IMR-90 (cell line): ENCODE data around the gene MPZL1. TPM values are rescaled to one million over a fixed set of nuclear protein-coding genes. Genes with fewer than 3 reads are reported as not detected.

ENCODE experiments used
- ATAC-seq: fragments of 200-7000 bp; cut with Tn5 transposase; 2 replicates; pipeline ENCODE4 v1.9.1; 2020; ENCODE audit warnings: low read depth, mild to moderate bottlenecking, moderate library complexity
- BruUV-seq: library from RNA; stranded (reverse); fragments of 400-500 nt; replicated peaks from 2 replicates; lab custom pipeline; 2021; lab: Mats Ljungman, UMichigan
- CTCF ChIA-PET: fragments of 300-600 bp; formaldehyde crosslinking; extraction: SDS; loops from one replicate; lab custom pipeline; 2021; ENCODE audit warnings: antibody characterized with exemption; lab: Yijun Ruan, JAX
- POLR2A ChIA-PET: fragments of 300-600 bp; sonication (Branson Sonifier 250); formaldehyde crosslinking; loops from one replicate; lab custom pipeline; 2022; ENCODE audit warnings: antibody characterized with exemption; ENCODE audit not compliant: unreplicated experiment; lab: Charles Lee
- DNase-seq: peaks from one replicate; pipeline ENCODE4 v3.0.0; 2013
- H2AFZ ChIP-seq: replicated peaks from 2 replicates; pipeline ENCODE3; 2013; ENCODE audit warnings: low read length, mild to moderate bottlenecking; ENCODE audit not compliant: poor library complexity
- H2AK5ac ChIP-seq: 2 replicates; pipeline ENCODE4 v1.6.1; 2013; ENCODE audit warnings: low read depth, low read length, inconsistent platforms
- H2AK9ac ChIP-seq: replicated peaks from 2 replicates; pipeline ENCODE3; 2013; ENCODE audit warnings: mild to moderate bottlenecking, low read depth, low read length, moderate library complexity; ENCODE audit not compliant: poor library complexity
- H2BK120ac ChIP-seq: 2 replicates; pipeline ENCODE4 v1.6.1; 2013; ENCODE audit warnings: low read depth, low read length, inconsistent platforms
- H2BK15ac ChIP-seq: 3 replicates; pipeline ENCODE4 v1.6.1; 2013; ENCODE audit warnings: low read depth, low read length, inconsistent platforms
- H2BK20ac ChIP-seq: 2 replicates; pipeline ENCODE4 v1.6.1; 2013; ENCODE audit warnings: low read depth, mild to moderate bottlenecking, inconsistent platforms, low read length, moderate library complexity
- H2BK5ac ChIP-seq: 2 replicates; pipeline ENCODE4 v1.6.1; 2013; ENCODE audit warnings: mild to moderate bottlenecking, low read depth, low read length, inconsistent platforms; ENCODE audit not compliant: poor library complexity, severe bottlenecking
- H3K14ac ChIP-seq: replicated peaks from 2 replicates; pipeline ENCODE4 v1.6.1; 2013; ENCODE audit warnings: low read depth, low read length, inconsistent platforms
- H3K18ac ChIP-seq: 2 replicates; pipeline ENCODE4 v1.6.1; 2013; ENCODE audit warnings: low read depth, low read length, control low read depth
- H3K23ac ChIP-seq: 2 replicates; pipeline ENCODE4 v1.6.1; 2013; ENCODE audit warnings: low read depth, low read length, inconsistent platforms
- H3K27ac ChIP-seq: 2 replicates; pipeline ENCODE4 v1.5.1; 2013; ENCODE audit warnings: mild to moderate bottlenecking, control low read depth, low read length; ENCODE audit not compliant: insufficient read depth
- H3K27me3 ChIP-seq: 2 replicates; pipeline ENCODE4 v1.6.1; 2013; ENCODE audit warnings: low read length; ENCODE audit not compliant: control insufficient read depth, insufficient read depth
- H3K36me3 ChIP-seq: 2 replicates; pipeline ENCODE4 v1.6.1; 2013; ENCODE audit warnings: low read length, mixed read lengths; ENCODE audit not compliant: control insufficient read depth, insufficient read depth
- H3K4ac ChIP-seq: 2 replicates; pipeline ENCODE4 v1.6.1; 2013; ENCODE audit warnings: low read depth, low read length, inconsistent platforms
- H3K4me1 ChIP-seq: 2 replicates; pipeline ENCODE4 v1.6.1; 2013; ENCODE audit warnings: low read length, mixed read lengths; ENCODE audit not compliant: control insufficient read depth, insufficient read depth
- H3K4me2 ChIP-seq: 2 replicates; pipeline ENCODE4 v1.6.1; 2013; ENCODE audit warnings: low read depth, mild to moderate bottlenecking, control low read depth, low read length, moderate library complexity
- H3K4me3 ChIP-seq: 2 replicates; pipeline ENCODE4 v1.5.1; 2013; ENCODE audit warnings: low read depth, mild to moderate bottlenecking, control low read depth, low read length, moderate library complexity; ENCODE audit not compliant: insufficient read depth
- H3K56ac ChIP-seq: 2 replicates; pipeline ENCODE4 v1.6.1; 2013; ENCODE audit warnings: low read length, inconsistent platforms; ENCODE audit not compliant: insufficient read depth; ENCODE audit errors: extremely low read depth
- H3K79me1 ChIP-seq, 2 experiments: 2 replicates each; pipeline ENCODE4 v1.6.1; 2013; ENCODE audit warnings: low read length in 2 of 2, inconsistent platforms in 1 of 2, low read depth in 1 of 2
- H3K9ac ChIP-seq: 2 replicates; pipeline ENCODE4 v1.6.1; 2013; ENCODE audit warnings: low read depth, low read length, control low read depth
- H3K9me1 ChIP-seq: 2 replicates; pipeline ENCODE4 v1.6.1; 2013; ENCODE audit warnings: low read length, inconsistent platforms; ENCODE audit not compliant: insufficient read depth
- H3K9me3 ChIP-seq: 2 replicates; pipeline ENCODE4 v1.6.1; 2013; ENCODE audit warnings: low read length; ENCODE audit not compliant: control insufficient read depth, insufficient read depth
- H4K20me1 ChIP-seq: 2 replicates; pipeline ENCODE4 v1.6.1; 2013; ENCODE audit warnings: low read length, inconsistent platforms; ENCODE audit not compliant: insufficient read depth
- H4K5ac ChIP-seq: 2 replicates; pipeline ENCODE4 v1.6.1; 2013; ENCODE audit warnings: mild to moderate bottlenecking, low read depth, low read length, control low read depth
- H4K8ac ChIP-seq, 2 experiments: 2 replicates each; pipeline ENCODE4 v1.6.1; 2013; ENCODE audit warnings: low read depth in 2 of 2, low read length in 2 of 2, control low read depth in 1 of 2, inconsistent platforms in 1 of 2
- H4K91ac ChIP-seq: 2 replicates; pipeline ENCODE4 v1.6.1; 2013; ENCODE audit warnings: low read depth, low read length, inconsistent platforms; ENCODE audit not compliant: insufficient read depth
- CHD1 ChIP-seq: IDR thresholded peaks from 2 replicates; pipeline ENCODE4 v1.6.1; 2012; ENCODE audit warnings: low read depth, low read length, improper control_type of control experiment
- ELK1 ChIP-seq: fragments of 150-350 bp; IDR thresholded peaks from 2 replicates; pipeline ENCODE4 v1.6.1; 2016; ENCODE audit warnings: low read depth, mild to moderate bottlenecking, low read length, moderate library complexity, borderline replicate concordance
- FOS ChIP-seq: fragments of 150-350 bp; IDR thresholded peaks from 2 replicates; pipeline ENCODE4 v1.6.1; 2016; ENCODE audit warnings: low read depth, low read length
- MAFK ChIP-seq: IDR thresholded peaks from 2 replicates; pipeline ENCODE4 v1.6.1; 2012; ENCODE audit warnings: low read depth, low read length, improper control_type of control experiment
- MXI1 ChIP-seq: IDR thresholded peaks from 2 replicates; pipeline ENCODE4 v1.6.1; 2012; ENCODE audit warnings: low read depth, mild to moderate bottlenecking, low read length, moderate library complexity, borderline replicate concordance
- NFE2L2 ChIP-seq: fragments of 150-350 bp; IDR thresholded peaks from 2 replicates; pipeline ENCODE4 v1.6.1; 2016; ENCODE audit warnings: low read depth, mild to moderate bottlenecking, low read length
- POLR2A ChIP-seq: IDR thresholded peaks from 2 replicates; pipeline ENCODE4 v1.6.1; 2012; ENCODE audit warnings: mild to moderate bottlenecking, low read depth, low read length
- RAD21 ChIP-seq: IDR thresholded peaks from 2 replicates; pipeline ENCODE4 v1.6.1; 2012; ENCODE audit warnings: low read length, improper control_type of control experiment
- RCOR1 ChIP-seq: IDR thresholded peaks from 2 replicates; pipeline ENCODE4 v1.6.1; 2012; ENCODE audit warnings: mild to moderate bottlenecking, low read length, improper control_type of control experiment; ENCODE audit not compliant: insufficient replicate concordance
- SMC3 ChIP-seq: fragments of 150-350 bp; IDR thresholded peaks from 2 replicates; pipeline ENCODE4 v1.6.1; 2016; ENCODE audit warnings: low read depth, mild to moderate bottlenecking, antibody characterized with exemption, low read length, moderate library complexity
- USF2 ChIP-seq: fragments of 150-350 bp; IDR thresholded peaks from 2 replicates; pipeline ENCODE4 v1.6.1; 2017; ENCODE audit warnings: mild to moderate bottlenecking, antibody characterized with exemption, low read length, low read depth
- WGBS, 2 experiments: methylation state at CpG; one replicate each; pipeline versions ENCODE4 v1.1.5 to v1.1.7; 2013; ENCODE audit warnings: missing lambda C conversion rate in 2 of 2; ENCODE audit not compliant: insufficient read length in 1 of 2; ENCODE audit errors: extremely low coverage in 2 of 2; 5-methylcytosine and 5-hydroxymethylcytosine counted together
- dilution Hi-C: fragments of 300-500 bp; cut with HindIII; formaldehyde crosslinking; loops from one replicate; pipeline ENCODE4 v1.14.3; 2018; ENCODE audit warnings: low sequenced_read_pairs; ENCODE audit not compliant: unreplicated experiment
- in situ Hi-C: fragments of 300-500 bp; cut with MboI; formaldehyde crosslinking; loops from 3 replicates; pipeline ENCODE4 v1.14.3; 2019; ENCODE audit warnings: low sequenced_read_pairs, inconsistent platforms, mixed read lengths
- intact Hi-C: fragments of 100-400 bp; cut with micrococcal nuclease; formaldehyde crosslinking; loops from 2 replicates; pipeline ENCODE4 v1.10.0; 2022
- polyA plus RNA-seq, 3 experiments: library from polyadenylated mRNA; depleted of rRNA; stranded (reverse); fragments of >200 nt; gene quantifications; 2 replicates each; pipeline ENCODE4 v1.2.3, GENCODE V29; 2012; ENCODE audit warnings: low replicate concordance in 1 of 3
- total RNA-seq: library from RNA; depleted of rRNA; stranded (reverse); fragments of >200 nt; gene quantifications from 2 replicates; pipeline ENCODE4 v1.2.3, GENCODE V29; 2012
- TF ChIP-seq, protein P1 (sequence below): conservative IDR thresholded peaks from 2 replicates; pipeline ENCODE4 v1.5.1; 2012; ENCODE audit warnings: mild to moderate bottlenecking, low read depth, low read length, improper control_type of control experiment

MPZL1 gene
- total and polyA plus RNA-seq, 2 of the 4 experiments (the other 2 are of a cell fraction) = 55.3 to 87.3 TPM

DNA sequence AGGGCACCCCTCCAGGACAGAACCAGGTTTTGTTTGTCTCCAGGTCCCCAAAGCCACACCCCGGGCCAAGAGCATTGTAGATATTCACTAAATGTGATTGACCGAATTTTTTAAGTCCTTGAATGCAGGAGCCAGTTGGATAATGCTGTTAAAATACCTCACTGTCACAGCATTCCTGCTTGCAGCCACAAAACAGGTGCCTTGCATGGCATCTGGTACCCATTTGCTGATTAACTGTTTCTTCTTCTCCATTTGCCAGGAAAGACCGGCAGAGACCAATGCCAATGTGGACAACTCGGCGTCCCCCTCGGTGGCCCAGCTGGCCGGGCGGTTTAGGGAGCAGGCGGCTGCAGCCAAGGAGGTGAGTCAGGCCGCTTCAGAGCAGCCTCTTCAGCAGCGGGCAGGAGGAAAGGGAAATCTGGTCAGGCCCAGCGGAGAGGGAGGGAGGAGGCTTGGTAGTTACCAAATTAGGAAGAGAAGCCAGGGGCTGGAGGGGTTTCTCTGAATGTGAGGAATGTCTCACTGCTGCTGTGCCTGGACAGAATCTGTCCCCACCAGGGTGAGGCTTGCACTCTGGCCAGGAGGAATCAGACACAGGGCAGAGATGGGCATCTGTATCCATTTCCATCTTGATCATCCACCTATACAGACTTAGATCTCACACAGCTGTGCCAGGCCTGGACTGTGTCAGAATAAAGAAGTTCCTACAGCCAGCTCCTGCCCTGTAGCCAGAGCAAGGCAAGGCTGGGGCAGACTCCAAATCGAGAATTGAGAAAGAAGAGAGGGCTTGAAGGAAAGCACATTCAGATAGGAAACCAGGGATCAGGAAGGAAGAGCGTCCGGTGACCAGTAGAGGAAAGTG is 37.9 kb upstream of the MPZL1 start (continued):
- TF ChIP-seq USF2 = no peak

DNA sequence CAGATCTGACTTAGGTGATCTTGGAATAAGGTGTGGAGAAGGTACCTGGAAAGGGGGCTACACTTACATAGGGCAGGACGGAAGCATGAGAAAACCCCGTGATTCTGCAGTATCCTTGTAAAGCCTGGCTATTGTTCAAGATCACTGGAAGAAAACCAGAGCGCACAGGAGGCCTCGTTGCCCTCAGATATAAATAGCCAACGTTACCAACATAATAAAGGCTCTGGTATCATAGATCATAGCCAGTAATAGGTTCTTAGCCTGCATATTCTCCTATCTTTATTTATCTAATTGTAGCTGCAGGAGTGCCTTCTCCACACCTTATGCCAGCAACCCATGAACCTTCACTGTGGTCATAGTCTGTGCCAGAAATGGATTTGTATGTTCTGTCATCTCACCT is 35.9 kb upstream of the MPZL1 start:
- H2AK9ac ChIP-seq = no peak overlapping the region
- no peak overlapping the region for H3K4me2 ChIP-seq
- POLR2A ChIA-PET = no interaction called here
- H3K56ac ChIP-seq = no peak overlapping the region
- H3K9ac ChIP-seq = no peak overlapping the region
- WGBS, 2 experiments = no CpG with 5 or more reads among the region's 5 CpGs
- no peak overlapping the region for H2BK15ac ChIP-seq
- no peaks in the 10 kb centered on the region for H3K36me3 ChIP-seq
- no peak overlapping the region for H3K14ac ChIP-seq
- intact Hi-C loops (loop anchor here (5.0 to 10.0 kb wide), 3 partner anchors 231 to 619 kb away; no protein-coding TSS in a partner anchor), in situ Hi-C loops (loop anchor here (25.0 kb wide), 1 partner anchor 424 kb away; no protein-coding TSS in a partner anchor), dilution Hi-C loops (no loop called here)
- H4K5ac ChIP-seq = no peak overlapping the region
- no peak overlapping the region for H2BK5ac ChIP-seq
- no peak overlapping the region for H3K4ac ChIP-seq
- CTCF ChIA-PET = no interaction called here
- no TSS peak for BruUV-seq
- no peak overlapping the region for H3K4me3 ChIP-seq
- ATAC-seq (no peak), DNase-seq (no peak)
- H3K9me3 ChIP-seq = no peaks in the 10 kb centered on the region
- no peak overlapping the region for H3K27ac ChIP-seq
- no peak overlapping the region for H2BK20ac ChIP-seq
- H2AK5ac ChIP-seq = no peak overlapping the region
- H4K91ac ChIP-seq = no peak overlapping the region
- no peak overlapping the region for H2AFZ ChIP-seq
- H3K9me1 ChIP-seq = no peaks in the 10 kb centered on the region; the same call in 1 of the 2 replicates
- H3K18ac ChIP-seq = no peak overlapping the region
- H4K20me1 ChIP-seq = no peaks in the 10 kb centered on the region
- H3K27me3 ChIP-seq = peaks cover 12% of the 10 kb centered on the region
- H3K23ac ChIP-seq = no peak overlapping the region
- no peaks in the 10 kb centered on the region for H3K4me1 ChIP-seq
- H2BK120ac ChIP-seq = no peak overlapping the region
- H4K8ac ChIP-seq = no peak overlapping the region
- H3K79me1 ChIP-seq = no peaks in the 10 kb centered on the region
- TF ChIP-seq MXI1 = no peak
- TF ChIP-seq POLR2A = no peak
- no peak for TF ChIP-seq RAD21
- TF ChIP-seq RCOR1 = no peak
- TF ChIP-seq NFE2L2 = no peak
- TF ChIP-seq, protein P1, sequence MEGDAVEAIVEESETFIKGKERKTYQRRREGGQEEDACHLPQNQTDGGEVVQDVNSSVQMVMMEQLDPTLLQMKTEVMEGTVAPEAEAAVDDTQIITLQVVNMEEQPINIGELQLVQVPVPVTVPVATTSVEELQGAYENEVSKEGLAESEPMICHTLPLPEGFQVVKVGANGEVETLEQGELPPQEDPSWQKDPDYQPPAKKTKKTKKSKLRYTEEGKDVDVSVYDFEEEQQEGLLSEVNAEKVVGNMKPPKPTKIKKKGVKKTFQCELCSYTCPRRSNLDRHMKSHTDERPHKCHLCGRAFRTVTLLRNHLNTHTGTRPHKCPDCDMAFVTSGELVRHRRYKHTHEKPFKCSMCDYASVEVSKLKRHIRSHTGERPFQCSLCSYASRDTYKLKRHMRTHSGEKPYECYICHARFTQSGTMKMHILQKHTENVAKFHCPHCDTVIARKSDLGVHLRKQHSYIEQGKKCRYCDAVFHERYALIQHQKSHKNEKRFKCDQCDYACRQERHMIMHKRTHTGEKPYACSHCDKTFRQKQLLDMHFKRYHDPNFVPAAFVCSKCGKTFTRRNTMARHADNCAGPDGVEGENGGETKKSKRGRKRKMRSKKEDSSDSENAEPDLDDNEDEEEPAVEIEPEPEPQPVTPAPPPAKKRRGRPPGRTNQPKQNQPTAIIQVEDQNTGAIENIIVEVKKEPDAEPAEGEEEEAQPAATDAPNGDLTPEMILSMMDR = no peak
- TF ChIP-seq SMC3 = no peak
- TF ChIP-seq ELK1 = no peak
- no peak for TF ChIP-seq CHD1
- no peak for TF ChIP-seq MAFK
- no peak for TF ChIP-seq FOS
